ENCODE data around the gene CDH4. TPM values are rescaled to one million over a fixed set of nuclear protein-coding genes. Genes with fewer than 3 reads are reported as not detected.

Gene CDH4
- total RNA-seq, 4 donors from 2014 or later, result not detected

DNA sequence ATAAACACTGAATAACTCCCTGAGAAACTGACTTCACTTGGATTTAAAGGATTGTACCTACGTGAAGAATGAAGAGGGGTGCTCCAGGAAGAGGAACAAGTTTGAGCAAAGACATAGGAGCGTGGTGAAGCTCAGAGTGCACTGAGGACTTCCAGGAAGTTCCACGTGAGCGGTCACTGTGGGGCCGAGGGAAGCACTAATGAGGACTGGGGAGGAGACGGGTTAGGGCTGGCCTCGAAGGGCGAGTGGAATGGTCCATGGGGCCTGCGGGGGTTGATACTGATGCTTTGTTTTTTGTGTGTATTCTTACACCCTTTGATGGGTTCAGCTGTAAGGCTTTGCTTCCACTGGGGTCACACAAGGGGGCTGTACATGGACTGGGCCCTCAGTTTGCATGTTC, 91.9 kb downstream of the CDH4 start:
- no peak overlapping the region for H3K27ac ChIP-seq
- TF ChIP-seq, protein P1, sequence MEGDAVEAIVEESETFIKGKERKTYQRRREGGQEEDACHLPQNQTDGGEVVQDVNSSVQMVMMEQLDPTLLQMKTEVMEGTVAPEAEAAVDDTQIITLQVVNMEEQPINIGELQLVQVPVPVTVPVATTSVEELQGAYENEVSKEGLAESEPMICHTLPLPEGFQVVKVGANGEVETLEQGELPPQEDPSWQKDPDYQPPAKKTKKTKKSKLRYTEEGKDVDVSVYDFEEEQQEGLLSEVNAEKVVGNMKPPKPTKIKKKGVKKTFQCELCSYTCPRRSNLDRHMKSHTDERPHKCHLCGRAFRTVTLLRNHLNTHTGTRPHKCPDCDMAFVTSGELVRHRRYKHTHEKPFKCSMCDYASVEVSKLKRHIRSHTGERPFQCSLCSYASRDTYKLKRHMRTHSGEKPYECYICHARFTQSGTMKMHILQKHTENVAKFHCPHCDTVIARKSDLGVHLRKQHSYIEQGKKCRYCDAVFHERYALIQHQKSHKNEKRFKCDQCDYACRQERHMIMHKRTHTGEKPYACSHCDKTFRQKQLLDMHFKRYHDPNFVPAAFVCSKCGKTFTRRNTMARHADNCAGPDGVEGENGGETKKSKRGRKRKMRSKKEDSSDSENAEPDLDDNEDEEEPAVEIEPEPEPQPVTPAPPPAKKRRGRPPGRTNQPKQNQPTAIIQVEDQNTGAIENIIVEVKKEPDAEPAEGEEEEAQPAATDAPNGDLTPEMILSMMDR (IDR thresholded peaks at IDR 0.05), result no peak
- TF ChIP-seq POLR2A (IDR thresholded peaks at IDR 0.05), result no peak
- TF ChIP-seq EP300 (IDR thresholded peaks at IDR 0.05; ENCODE audit: low read depth), result no peak
- no peak for TF ChIP-seq POLR2AphosphoS5 (IDR thresholded peaks at IDR 0.05)
- H3K27me3 ChIP-seq, result no peaks in the 10 kb centered on the region
- DNase-seq, result no peak
- no peaks in the 10 kb centered on the region for H3K36me3 ChIP-seq
- in situ Hi-C loops (cut with MboI; ENCODE audit: low pct_ligation_motif_present in 1 of 4, low pct_unique_long_range_greater_than_20kb in 1 of 4, low sequenced_read_pairs in 3 of 4) (no loop called here), intact Hi-C loops (cut with DNase I; ENCODE audit: low total_unique reads) (no loop called here)
- H3K4me1 ChIP-seq, result no peaks in the 10 kb centered on the region
- H3K9me3 ChIP-seq, result no peaks in the 10 kb centered on the region
- 56 to 78% methylated on average over 5 to 9 of the region's 9 CpGs for WGBS, 2 donors (ENCODE audit: low coverage in 1 of 2)
- no peak overlapping the region for H3K4me3 ChIP-seq

DNA sequence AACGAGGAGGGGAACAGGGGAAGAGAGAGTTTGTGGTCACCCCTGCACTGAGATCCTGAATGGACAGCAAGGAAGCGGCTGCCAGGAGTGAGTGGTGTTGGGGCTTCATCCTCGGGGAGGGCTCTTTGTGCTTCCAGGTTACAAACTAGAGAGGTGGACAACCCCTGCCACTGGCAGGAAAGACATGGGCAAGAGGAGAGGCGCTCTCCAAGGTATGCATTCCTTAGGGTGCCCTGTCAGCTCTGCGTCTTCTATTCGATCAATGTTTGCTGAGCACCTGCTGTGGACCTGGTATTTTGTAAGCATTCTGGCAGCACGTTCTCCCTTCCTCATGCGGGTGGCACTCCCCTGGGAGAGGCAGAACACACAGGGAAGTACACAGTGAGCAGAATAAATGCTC, 93.6 kb downstream of the CDH4 start:
- DNase-seq, result no peak
- in situ Hi-C loops (cut with MboI; ENCODE audit: low pct_ligation_motif_present in 1 of 4, low pct_unique_long_range_greater_than_20kb in 1 of 4, low sequenced_read_pairs in 3 of 4) (no loop called here), intact Hi-C loops (cut with DNase I; ENCODE audit: low total_unique reads) (no loop called here)

DNA sequence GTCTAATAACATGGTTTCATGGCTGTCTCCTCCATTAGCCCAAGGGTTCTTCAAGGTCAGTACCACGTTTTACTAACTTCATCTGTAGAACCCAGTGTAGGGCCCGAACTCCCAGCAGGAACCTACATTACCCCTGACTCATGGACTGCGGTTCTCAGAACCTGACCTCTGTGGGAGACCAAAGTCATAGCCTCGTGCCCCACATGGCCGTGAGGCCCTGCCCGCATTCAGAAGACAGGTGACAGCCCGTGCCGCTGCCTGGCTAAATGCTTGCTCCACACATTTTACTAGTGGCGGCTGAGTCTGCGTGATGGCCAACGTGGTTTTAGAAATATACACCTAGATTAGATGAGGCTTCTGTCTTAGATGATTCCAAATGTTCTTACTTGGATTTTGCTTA, 94.9 kb downstream of the CDH4 start:
- WGBS, 2 donors (ENCODE audit: low coverage in 1 of 2), result 77 to 85% methylated on average over 4 to 11 of the region's 11 CpGs
- Histone ChIP-seq H3K27ac (no peak overlapping the region), H3K27me3 (peaks cover 9% of the 10 kb centered on the region), H3K4me1 (no peaks in the 10 kb centered on the region), H3K36me3 (no peaks in the 10 kb centered on the region), H3K4me3 (no peak overlapping the region), H3K9me3 (no peaks in the 10 kb centered on the region)
- intact Hi-C loops (cut with DNase I; ENCODE audit: low total_unique reads), result no loop called here
- TF ChIP-seq EP300 (IDR thresholded peaks at IDR 0.05; ENCODE audit: low read depth), result no peak
- TF ChIP-seq POLR2A (IDR thresholded peaks at IDR 0.05), result no peak
- TF ChIP-seq POLR2AphosphoS5 (IDR thresholded peaks at IDR 0.05), result no peak
- TF ChIP-seq, protein P1 (IDR thresholded peaks at IDR 0.05), result no peak
- no peak for DNase-seq
- in situ Hi-C loops (cut with MboI; ENCODE audit: low pct_ligation_motif_present in 1 of 4, low pct_unique_long_range_greater_than_20kb in 1 of 4, low sequenced_read_pairs in 3 of 4), result no loop called here

More for the DNA sequence above, 93.6 kb downstream of the CDH4 start:
- H3K27me3 ChIP-seq, result no peaks in the 10 kb centered on the region
- 49 to 61% methylated on average over 3 to 8 of the region's 8 CpGs for WGBS, 2 donors (ENCODE audit: low coverage in 1 of 2)
- no peaks in the 10 kb centered on the region for H3K9me3 ChIP-seq
- no peaks in the 10 kb centered on the region for H3K36me3 ChIP-seq
- TF ChIP-seq POLR2AphosphoS5 (IDR thresholded peaks at IDR 0.05) (no peak), EP300 (IDR thresholded peaks at IDR 0.05; ENCODE audit: low read depth) (no peak), POLR2A (IDR thresholded peaks at IDR 0.05) (no peak)
- TF ChIP-seq, protein P1 (IDR thresholded peaks at IDR 0.05), result no peak
- no peaks in the 10 kb centered on the region for H3K4me1 ChIP-seq
- H3K27ac ChIP-seq, result no peak overlapping the region
- H3K4me3 ChIP-seq, result no peak overlapping the region

DNA sequence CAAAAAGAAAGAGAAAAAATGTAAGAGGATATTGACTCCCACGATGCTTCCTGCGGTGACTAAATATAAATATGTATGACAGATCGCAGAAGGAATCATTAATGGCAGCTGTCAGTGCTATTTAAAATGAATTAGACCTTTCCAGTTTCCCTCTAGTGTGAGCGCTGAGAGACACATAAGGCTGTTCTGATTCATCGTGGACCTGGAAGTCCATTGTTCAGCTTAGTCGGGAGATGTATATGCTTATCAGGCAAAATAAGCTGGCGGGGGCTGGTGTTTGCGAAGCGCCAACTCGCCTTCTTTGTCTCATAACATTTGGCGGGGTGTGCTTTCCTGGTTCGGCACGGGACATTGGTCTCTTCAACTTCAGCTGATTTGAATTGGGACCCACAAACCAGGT, 95.4 kb downstream of the CDH4 start:
- in situ Hi-C loops (cut with MboI; ENCODE audit: low pct_ligation_motif_present in 1 of 4, low pct_unique_long_range_greater_than_20kb in 1 of 4, low sequenced_read_pairs in 3 of 4), result no loop called here
- 84 to 85% methylated on average over 7 to 13 of the region's 13 CpGs for WGBS, 2 donors (ENCODE audit: low coverage in 1 of 2)
- peaks cover 13% of the 10 kb centered on the region for H3K27me3 ChIP-seq

More for the DNA sequence above, 95.4 kb downstream of the CDH4 start:
- DNase-seq, result no peak
- no peaks in the 10 kb centered on the region for H3K9me3 ChIP-seq
- TF ChIP-seq EP300 (IDR thresholded peaks at IDR 0.05; ENCODE audit: low read depth) (no peak), POLR2AphosphoS5 (IDR thresholded peaks at IDR 0.05) (no peak), POLR2A (IDR thresholded peaks at IDR 0.05) (no peak)
- TF ChIP-seq, protein P1 (IDR thresholded peaks at IDR 0.05), result no peak
- H3K36me3 ChIP-seq, result no peaks in the 10 kb centered on the region
- no peak overlapping the region for H3K4me3 ChIP-seq
- no peaks in the 10 kb centered on the region for H3K4me1 ChIP-seq
- intact Hi-C loops (cut with DNase I; ENCODE audit: low total_unique reads), result no loop called here
- H3K27ac ChIP-seq, result no peak overlapping the region
